GM21825 (cell line): ENCODE measurements around the gene WDR70.
"Not testable (repeated sequence)": the region's sequence is repeated elsewhere in the genome, so short reads cannot be mapped to it uniquely, and the experiment has no call there.

Source experiments
- ATAC-seq: cut with Tn5 transposase; IDR thresholded peaks from one replicate; pipeline ENCODE4 v1.9.1; 2021; ENCODE audit warnings: mild to moderate bottlenecking, moderate library complexity; ENCODE audit not compliant: unreplicated experiment

Gene WDR70

GRCh38 chr5:37453252-37453651 lies 74.1 kb downstream of the WDR70 start:
- not testable (repeated sequence) for ATAC-seq

GRCh38 chr5:37454402-37455055 lies 75.4 kb downstream of the WDR70 start:
- ATAC-seq = not testable (repeated sequence)

GRCh38 chr5:37463191-37464051 lies 84.3 kb downstream of the WDR70 start:
- not testable (repeated sequence) for ATAC-seq

GRCh38 chr5:37464581-37464980 lies 85.5 kb downstream of the WDR70 start:
- not testable (repeated sequence) for ATAC-seq

- ATAC-seq = not testable (repeated sequence)
These were observed 90.3 kb downstream of the WDR70 start for GRCh38 chr5:37469383-37469782.

GRCh38 chr5:37471666-37472197 lies 92.6 kb downstream of the WDR70 start:
- ATAC-seq = no peak

- ATAC-seq = no peak
These were observed 98.3 kb downstream of the WDR70 start for GRCh38 chr5:37477426-37477825.

- no peak for ATAC-seq
These were observed 99.2 kb downstream of the WDR70 start for GRCh38 chr5:37478121-37478894.

GRCh38 chr5:37481395-37481794 lies 102.3 kb downstream of the WDR70 start:
- not testable (repeated sequence) for ATAC-seq

GRCh38 chr5:37490120-37490810 lies 111.1 kb downstream of the WDR70 start:
- no peak for ATAC-seq

- no peak for ATAC-seq
These were observed 111.8 kb downstream of the WDR70 start for GRCh38 chr5:37490931-37491330.

- no peak for ATAC-seq
These were observed 113.8 kb downstream of the WDR70 start for GRCh38 chr5:37492778-37493555.

GRCh38 chr5:37494756-37495155 lies 115.6 kb downstream of the WDR70 start:
- no peak for ATAC-seq

- ATAC-seq = no peak
These were observed 116.1 kb downstream of the WDR70 start for GRCh38 chr5:37495210-37495609.

- no peak for ATAC-seq
These were observed 116.7 kb downstream of the WDR70 start for GRCh38 chr5:37495668-37496347.

GRCh38 chr5:37496902-37497445 lies 117.9 kb downstream of the WDR70 start:
- no peak for ATAC-seq

GRCh38 chr5:37501152-37501551 lies 122.0 kb downstream of the WDR70 start:
- ATAC-seq = no peak

GRCh38 chr5:37506241-37506640 lies 127.1 kb downstream of the WDR70 start:
- no peak for ATAC-seq

GRCh38 chr5:37506722-37507121 lies 127.6 kb downstream of the WDR70 start:
- no peak for ATAC-seq
